ENCODE results near the gene AHSP.
"Not testable (repeated sequence)": the region's sequence is repeated elsewhere in the genome, so short reads cannot be mapped to it uniquely, and the experiment has no call there.

The AHSP gene

DNA sequence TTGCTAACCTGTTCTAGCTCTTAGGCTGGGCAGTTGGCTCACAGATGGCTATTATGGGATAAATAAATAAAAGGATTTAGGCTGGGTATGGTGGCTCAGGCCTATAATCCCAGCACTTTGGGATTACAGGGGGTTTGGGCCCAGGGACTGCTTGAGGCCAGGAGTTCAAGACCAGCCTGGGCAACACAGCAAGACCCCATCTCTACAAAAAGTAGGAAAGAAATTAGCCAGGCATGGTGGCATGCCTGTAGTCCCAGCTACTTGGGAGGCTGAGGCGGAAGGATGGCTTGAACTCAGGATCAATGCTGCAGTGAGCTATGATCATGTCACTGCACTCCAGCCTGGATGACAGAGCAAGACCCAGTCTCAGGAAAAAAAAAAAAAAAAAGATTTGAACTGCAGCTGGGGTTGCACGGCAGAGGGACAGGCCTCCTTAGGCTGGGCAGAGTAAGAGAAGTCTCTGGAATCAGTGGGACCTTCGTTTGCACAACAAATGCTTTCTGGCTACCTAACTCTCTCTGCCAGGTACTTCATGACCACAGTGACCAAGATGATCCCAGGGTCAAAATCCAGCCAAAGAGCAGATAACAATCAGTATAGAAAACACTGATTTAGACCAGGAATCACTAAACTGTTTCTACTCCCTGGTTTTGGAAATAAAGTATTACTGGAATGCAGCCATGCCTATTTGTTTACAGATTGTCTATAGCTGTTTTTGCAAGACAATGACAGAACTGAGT lies 26.3 kb upstream of the AHSP start:
- no peak for DNase-seq (ENCODE audit: low spot score)

DNA sequence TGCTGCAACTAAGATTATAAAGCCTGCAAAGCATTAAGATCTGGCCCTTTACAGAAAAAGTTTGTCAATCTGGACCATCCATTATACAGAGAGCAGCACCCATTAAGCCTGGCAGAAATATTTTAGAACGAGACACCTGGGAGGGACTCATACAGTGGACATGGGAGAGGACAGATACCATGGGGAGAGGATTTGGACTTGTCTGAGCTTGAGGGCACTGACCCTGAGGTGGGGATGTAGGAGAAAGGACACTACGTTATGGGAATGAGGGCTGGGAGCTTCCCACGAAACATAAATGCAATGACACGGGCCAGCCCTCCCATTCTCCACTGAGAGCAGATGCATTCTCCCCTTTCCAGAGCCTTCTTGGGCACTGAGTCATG lies 25.7 kb upstream of the AHSP start:
- no peak for DNase-seq (ENCODE audit: low spot score)

GRCh38 chr16:31502981-31503380 lies 24.7 kb upstream of the AHSP start:
- DNase-seq (ENCODE audit: low spot score), result no peak

- not testable (repeated sequence) for DNase-seq (ENCODE audit: low spot score)
Measured at GRCh38 chr16:31503555-31503954, 24.1 kb upstream of the AHSP start.

DNA sequence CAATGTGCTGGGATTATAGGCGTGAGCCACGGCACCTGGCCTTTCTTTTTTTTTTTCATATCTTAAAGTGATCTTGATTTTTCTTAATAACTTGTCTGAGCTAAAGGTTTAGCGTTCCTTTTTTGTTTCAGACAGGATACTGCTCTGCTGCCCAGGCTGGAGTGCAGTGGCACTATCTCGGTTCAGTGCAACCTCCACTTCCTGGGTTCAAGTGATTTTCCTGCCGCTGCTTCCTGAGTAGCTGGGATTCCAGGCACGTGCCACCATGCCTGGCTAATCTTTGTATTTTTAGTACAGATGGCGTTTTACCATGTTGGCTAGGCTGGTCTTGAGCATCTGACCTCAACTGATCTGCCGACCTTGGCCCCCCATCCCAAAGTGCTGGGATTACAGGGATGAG lies 23.5 kb upstream of the AHSP start:
- DNase-seq (ENCODE audit: low spot score), result no peak

DNA sequence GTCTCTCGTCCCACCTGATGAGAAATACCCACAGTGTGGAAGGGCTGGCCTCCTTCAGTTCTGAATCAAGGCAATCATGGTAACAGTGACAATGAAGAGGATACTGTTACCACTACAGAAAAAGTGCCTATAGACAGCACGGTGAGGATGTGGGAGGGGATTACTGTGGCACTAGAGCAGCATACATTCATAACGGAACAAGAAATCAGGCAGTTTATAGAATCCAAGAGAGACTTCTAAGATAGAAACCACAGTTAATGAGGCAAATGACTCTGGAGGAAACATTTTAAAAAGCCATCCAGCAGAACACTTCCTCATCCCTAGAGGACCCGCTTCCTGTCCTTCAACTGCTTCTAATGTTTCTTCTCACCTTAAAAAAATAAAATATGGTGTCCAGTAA lies 22.2 kb upstream of the AHSP start:
- no peak for DNase-seq (ENCODE audit: low spot score)

DNA sequence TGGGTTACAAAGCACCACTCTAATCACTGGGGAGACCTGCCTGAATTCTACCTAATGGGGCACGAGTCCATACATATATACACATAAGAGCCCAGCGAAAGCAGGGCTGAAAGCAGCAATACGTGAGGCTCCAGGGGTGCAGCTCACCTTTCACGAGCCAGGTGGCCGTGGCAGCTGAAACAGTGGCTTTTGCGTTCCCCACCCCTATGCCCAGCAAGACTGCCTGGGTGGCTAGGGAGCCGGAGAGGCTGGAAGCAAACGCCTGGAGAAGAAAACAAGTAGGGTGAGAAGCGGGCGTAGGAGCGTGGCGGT lies 20.1 kb upstream of the AHSP start:
- no peak for DNase-seq (ENCODE audit: low spot score)

DNA sequence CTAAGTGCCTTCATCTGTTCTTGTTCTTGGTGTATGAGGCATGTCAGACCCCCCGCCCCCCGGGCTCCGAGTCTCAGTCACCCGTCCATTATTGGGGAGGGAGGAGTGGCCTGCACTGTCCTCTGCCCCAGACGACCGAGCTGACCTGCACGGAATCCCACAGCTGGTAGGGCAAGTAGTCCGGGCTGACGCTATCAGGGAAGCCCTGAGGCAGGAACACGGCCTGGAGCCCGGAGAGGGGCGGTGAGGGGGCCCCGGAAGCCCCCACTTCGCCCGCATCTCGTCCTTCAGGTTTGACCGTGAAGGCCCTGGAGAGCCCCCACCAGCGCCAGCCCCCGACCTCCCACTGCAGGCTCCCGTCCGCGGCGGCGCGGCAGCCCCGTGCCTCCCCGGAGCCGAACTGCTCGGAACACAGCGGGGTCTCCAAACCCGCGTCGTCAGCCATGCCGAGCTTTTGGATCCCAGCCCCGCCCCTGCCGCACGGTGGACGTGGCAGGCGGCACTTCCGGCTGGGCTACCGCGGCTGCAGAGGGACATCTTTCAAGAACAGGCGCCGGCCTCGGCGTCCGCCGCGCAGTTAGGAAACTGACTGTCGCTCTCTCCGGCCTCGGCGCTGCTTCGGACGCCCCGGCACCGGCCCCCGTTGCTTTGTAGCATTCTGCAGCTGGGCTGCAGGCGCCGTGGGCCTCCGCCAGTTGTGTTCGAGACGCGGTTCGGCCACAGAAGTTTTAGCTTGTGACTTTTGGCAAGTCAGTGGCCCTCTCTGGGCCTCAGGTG lies 19.6 kb upstream of the AHSP start, which contains the start of gene RUSF1:
Gene RUSF1 (minus strand): TSS at position 463 of the 777 bp plus-strand sequence. CDS start 18 bp downstream, at position 445.
- DNase-seq (ENCODE audit: low spot score), result peak; percentile 94

GRCh38 chr16:31508706-31509195 lies 18.9 kb upstream of the AHSP start:
- DNase-seq (ENCODE audit: low spot score), result no peak

DNA sequence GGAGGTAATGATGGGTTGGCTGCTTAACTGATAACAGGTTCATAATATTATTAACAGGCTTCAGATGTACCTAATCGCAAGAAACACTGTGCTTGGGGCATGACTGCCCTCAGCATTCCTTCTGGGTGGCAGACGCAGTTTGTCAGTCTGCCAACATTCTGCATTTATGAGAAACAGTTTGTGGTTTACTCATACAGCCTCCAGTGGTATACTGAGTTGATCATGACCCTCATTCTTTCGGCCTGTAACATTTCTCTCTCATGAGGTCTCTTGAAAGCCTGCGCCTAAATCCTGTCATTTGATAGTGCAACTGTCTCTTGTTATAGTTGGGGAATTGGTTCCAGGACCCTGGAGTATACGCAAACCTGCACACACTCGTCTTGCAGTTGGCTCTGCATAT lies 14.6 kb upstream of the AHSP start:
- DNase-seq (ENCODE audit: low spot score), result no peak

GRCh38 chr16:31513884-31514283 lies 13.8 kb upstream of the AHSP start:
- DNase-seq (ENCODE audit: low spot score), result no peak

GRCh38 chr16:31517800-31518402 lies 9.8 kb upstream of the AHSP start:
- DNase-seq (ENCODE audit: low spot score), result no peak

GRCh38 chr16:31519759-31520431 lies 7.8 kb upstream of the AHSP start:
- DNase-seq (ENCODE audit: low spot score), result no peak

DNA sequence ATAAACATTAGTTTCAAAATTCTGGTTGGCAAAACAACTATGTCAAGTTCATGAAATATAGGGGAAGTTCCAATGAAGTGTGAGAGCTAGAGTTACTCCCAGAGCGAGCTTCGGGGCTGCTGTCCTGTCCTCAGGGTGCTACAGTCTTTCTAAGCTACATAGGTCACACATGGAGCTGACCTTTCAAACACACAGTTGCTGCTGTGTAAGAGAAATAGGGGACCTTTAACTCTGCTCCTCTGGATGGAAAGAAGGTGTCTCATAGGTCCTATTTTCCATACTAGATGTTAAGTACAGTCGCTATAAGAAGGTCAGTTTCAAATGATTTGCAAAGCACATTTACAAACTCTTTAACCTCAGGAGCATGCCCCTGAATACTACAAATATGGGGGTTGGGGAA lies 6.3 kb upstream of the AHSP start:
- DNase-seq (ENCODE audit: low spot score), result no peak

- no peak for DNase-seq (ENCODE audit: low spot score)
Measured at GRCh38 chr16:31522071-31522470, 5.6 kb upstream of the AHSP start.

- DNase-seq (ENCODE audit: low spot score), result not testable (repeated sequence)
Measured at GRCh38 chr16:31523768-31524167, 3.9 kb upstream of the AHSP start.

- DNase-seq (ENCODE audit: low spot score), result no peak
Measured at GRCh38 chr16:31525113-31525512, 2.6 kb upstream of the AHSP start.

- DNase-seq (ENCODE audit: low spot score), result no peak
Measured at GRCh38 chr16:31528523-31529107, 915 bp downstream of the AHSP start.

- DNase-seq (ENCODE audit: low spot score), result no peak
Measured at GRCh38 chr16:31529108-31529936, 1.6 kb downstream of the AHSP start.

GRCh38 chr16:31529937-31530312 lies 2.2 kb downstream of the AHSP start:
- DNase-seq (ENCODE audit: low spot score), result no peak

DNA sequence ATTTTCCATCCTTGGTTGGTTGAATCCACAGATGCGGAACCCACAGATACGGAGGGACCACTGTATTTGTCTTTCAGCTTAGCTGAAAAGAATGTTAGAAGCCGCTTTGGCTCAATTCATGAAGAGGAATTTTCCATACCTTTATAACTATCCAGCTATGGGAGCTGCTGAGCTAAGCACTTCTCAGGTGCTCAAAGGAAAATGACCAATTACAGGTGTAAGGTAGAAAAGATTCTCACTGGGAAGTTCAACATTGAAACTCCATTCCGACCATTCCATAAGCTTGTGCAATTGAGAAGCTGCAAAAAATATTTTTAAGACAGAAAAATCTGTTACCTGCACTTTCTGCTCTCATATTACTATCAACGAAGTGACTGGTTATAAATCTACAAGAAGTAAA lies 2.7 kb downstream of the AHSP start:
- no peak for DNase-seq (ENCODE audit: low spot score)
